ENCODE results near the gene P3R3URF.

Gene P3R3URF

GRCh38 chr1:46153732-46154131, 22.6 kb downstream of the P3R3URF start:
- H3K4me3 ChIP-seq (ENCODE audit: control insufficient read depth in 1 of 7, extremely low read depth in 1 of 7, insufficient read depth in 4 of 7, low read depth in 2 of 7, low read length in 6 of 7): no peak overlapping the region
- no peak for DNase-seq
- WGBS (ENCODE audit: insufficient coverage): 86% methylated on average over 1 of the region's 1 CpG
- ChIA-PET CTCF (no interaction called here), POLR2A (no interaction called here)
- H3K27ac ChIP-seq (ENCODE audit: insufficient read depth in 1 of 2, low read depth in 1 of 2, low read length in 2 of 2, poor library complexity in 1 of 2, severe bottlenecking in 2 of 2): no peak overlapping the region
- H3K27me3 ChIP-seq (replicated peaks in 2 of 5; ENCODE audit: control insufficient read depth in 4 of 5, insufficient read depth in 5 of 5, low read length in 4 of 5): no peaks in the 10 kb centered on the region
- no peaks in the 10 kb centered on the region for H3K4me1 ChIP-seq (ENCODE audit: control extremely low read depth in 1 of 4, control insufficient read depth in 4 of 4, insufficient read depth in 4 of 4, low read length in 3 of 4)
- no peaks in the 10 kb centered on the region for H3K9me3 ChIP-seq (ENCODE audit: control extremely low read depth in 1 of 5, control insufficient read depth in 4 of 5, insufficient read depth in 2 of 5, low read depth in 1 of 5, low read length in 4 of 5)
- no peaks in the 10 kb centered on the region for H3K36me3 ChIP-seq (ENCODE audit: control insufficient read depth in 4 of 4, insufficient read depth in 4 of 4, low read length in 3 of 4)

DNA sequence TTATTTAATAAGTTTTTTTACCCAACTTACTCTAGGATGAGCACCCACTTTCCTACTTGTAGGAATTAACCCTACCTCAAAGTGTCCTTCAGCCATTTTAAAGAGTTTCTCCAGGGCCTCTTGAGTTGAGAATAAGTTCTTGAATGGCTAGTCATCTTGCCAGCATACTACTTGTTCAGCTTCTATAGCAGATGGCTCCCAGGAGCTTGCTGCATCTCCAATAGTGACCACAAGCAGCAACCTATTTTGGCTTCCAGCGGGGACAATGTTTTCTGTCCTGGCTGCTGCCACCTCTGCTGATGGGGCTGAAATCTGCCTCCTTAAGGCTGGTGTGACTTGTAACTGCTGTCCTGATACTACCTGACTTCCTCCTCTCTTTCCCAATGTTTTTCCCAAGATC, 23.1 kb downstream of the P3R3URF start:
- CTCF ChIA-PET: no interaction called here
- H3K27ac ChIP-seq (ENCODE audit: insufficient read depth in 1 of 2, low read depth in 1 of 2, low read length in 2 of 2, poor library complexity in 1 of 2, severe bottlenecking in 2 of 2): no peak overlapping the region
- H3K27me3 ChIP-seq (replicated peaks in 2 of 5; ENCODE audit: control insufficient read depth in 4 of 5, insufficient read depth in 5 of 5, low read length in 4 of 5): peaks cover 0 to 2% (median 0%) of the 10 kb centered on the region in 5 experiments
- H3K36me3 ChIP-seq (ENCODE audit: control insufficient read depth in 4 of 4, insufficient read depth in 4 of 4, low read length in 3 of 4): no peaks in the 10 kb centered on the region
- 100% methylated on average over 1 of the region's 1 CpG for WGBS (ENCODE audit: insufficient coverage)
- H3K9me3 ChIP-seq (ENCODE audit: control extremely low read depth in 1 of 5, control insufficient read depth in 4 of 5, insufficient read depth in 2 of 5, low read depth in 1 of 5, low read length in 4 of 5): no peaks in the 10 kb centered on the region
- no peak overlapping the region for H3K4me3 ChIP-seq (ENCODE audit: control insufficient read depth in 1 of 7, extremely low read depth in 1 of 7, insufficient read depth in 4 of 7, low read depth in 2 of 7, low read length in 6 of 7)
- POLR2A ChIA-PET: no interaction called here
- H3K4me1 ChIP-seq (ENCODE audit: control extremely low read depth in 1 of 4, control insufficient read depth in 4 of 4, insufficient read depth in 4 of 4, low read length in 3 of 4): no peaks in the 10 kb centered on the region
- DNase-seq: no peak

DNA sequence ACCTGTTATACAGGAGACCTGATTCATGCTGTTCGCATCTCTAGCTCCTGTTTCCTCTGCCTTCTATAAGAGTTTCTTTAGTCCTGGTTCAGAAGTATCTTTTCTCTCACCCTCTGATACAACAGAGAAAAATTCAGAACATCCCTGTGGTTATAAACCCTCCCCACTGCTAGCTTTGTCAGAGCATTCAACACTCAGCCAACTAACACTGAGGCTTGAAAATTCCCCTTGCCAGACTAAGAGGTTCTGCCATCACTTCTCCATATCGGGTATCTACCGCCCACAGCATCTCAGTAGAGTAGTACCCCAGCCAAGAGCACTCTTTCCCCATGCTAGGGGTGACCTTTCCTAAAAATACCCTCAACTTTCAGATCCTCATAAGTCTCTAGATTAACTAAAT, 24.3 kb downstream of the P3R3URF start:
- WGBS (ENCODE audit: insufficient coverage): 100% methylated on average over 3 of the region's 3 CpGs
- CTCF ChIA-PET: no interaction called here
- Histone ChIP-seq H3K27ac (ENCODE audit: insufficient read depth in 1 of 2, low read depth in 1 of 2, low read length in 2 of 2, poor library complexity in 1 of 2, severe bottlenecking in 2 of 2) (no peak overlapping the region), H3K9me3 (ENCODE audit: control extremely low read depth in 1 of 5, control insufficient read depth in 4 of 5, insufficient read depth in 2 of 5, low read depth in 1 of 5, low read length in 4 of 5) (no peaks in the 10 kb centered on the region), H3K4me3 (ENCODE audit: control insufficient read depth in 1 of 7, extremely low read depth in 1 of 7, insufficient read depth in 4 of 7, low read depth in 2 of 7, low read length in 6 of 7) (no peak overlapping the region), H3K36me3 (ENCODE audit: control insufficient read depth in 4 of 4, insufficient read depth in 4 of 4, low read length in 3 of 4) (no peaks in the 10 kb centered on the region), H3K27me3 (replicated peaks in 2 of 5; ENCODE audit: control insufficient read depth in 4 of 5, insufficient read depth in 5 of 5, low read length in 4 of 5) (peaks cover 0 to 2% (median 0%) of the 10 kb centered on the region in 5 experiments), H3K4me1 (ENCODE audit: control extremely low read depth in 1 of 4, control insufficient read depth in 4 of 4, insufficient read depth in 4 of 4, low read length in 3 of 4) (no peaks in the 10 kb centered on the region)
- no peak for DNase-seq
- POLR2A ChIA-PET: no interaction called here

DNA sequence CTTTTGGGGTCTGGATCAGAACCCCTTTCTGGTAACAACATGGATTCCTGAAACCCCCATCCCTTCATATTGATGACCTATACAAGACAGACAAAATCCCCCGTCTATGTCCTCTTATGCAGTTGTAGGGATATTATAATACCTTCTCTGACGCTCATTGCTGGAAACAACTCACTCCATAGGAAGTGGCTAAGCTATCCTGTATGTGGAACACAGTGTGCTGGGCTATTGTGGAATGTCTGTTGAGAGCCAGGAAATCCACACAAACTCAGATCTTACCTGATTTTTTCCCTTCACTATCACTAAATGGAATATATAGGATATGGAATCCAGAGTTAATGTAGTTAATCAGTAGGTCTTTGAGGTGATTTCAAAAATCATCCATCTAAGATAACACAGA, 26.2 kb downstream of the P3R3URF start:
- peaks cover 0 to 6% (median 0%) of the 10 kb centered on the region in 5 experiments for H3K27me3 ChIP-seq (replicated peaks in 2 of 5; ENCODE audit: control insufficient read depth in 4 of 5, insufficient read depth in 5 of 5, low read length in 4 of 5)
- H3K36me3 ChIP-seq (ENCODE audit: control insufficient read depth in 4 of 4, insufficient read depth in 4 of 4, low read length in 3 of 4): no peaks in the 10 kb centered on the region
- POLR2A ChIA-PET: no interaction called here
- WGBS (ENCODE audit: insufficient coverage): no CpG with 5 or more reads among the region's 2 CpGs
- H3K9me3 ChIP-seq (ENCODE audit: control extremely low read depth in 1 of 5, control insufficient read depth in 4 of 5, insufficient read depth in 2 of 5, low read depth in 1 of 5, low read length in 4 of 5): no peaks in the 10 kb centered on the region
- CTCF ChIA-PET: no interaction called here
- no peaks in the 10 kb centered on the region for H3K4me1 ChIP-seq (ENCODE audit: control extremely low read depth in 1 of 4, control insufficient read depth in 4 of 4, insufficient read depth in 4 of 4, low read length in 3 of 4)
- no peak overlapping the region for H3K4me3 ChIP-seq (ENCODE audit: control insufficient read depth in 1 of 7, extremely low read depth in 1 of 7, insufficient read depth in 4 of 7, low read depth in 2 of 7, low read length in 6 of 7)
- DNase-seq: no peak
- no peak overlapping the region for H3K27ac ChIP-seq (ENCODE audit: insufficient read depth in 1 of 2, low read depth in 1 of 2, low read length in 2 of 2, poor library complexity in 1 of 2, severe bottlenecking in 2 of 2)

DNA sequence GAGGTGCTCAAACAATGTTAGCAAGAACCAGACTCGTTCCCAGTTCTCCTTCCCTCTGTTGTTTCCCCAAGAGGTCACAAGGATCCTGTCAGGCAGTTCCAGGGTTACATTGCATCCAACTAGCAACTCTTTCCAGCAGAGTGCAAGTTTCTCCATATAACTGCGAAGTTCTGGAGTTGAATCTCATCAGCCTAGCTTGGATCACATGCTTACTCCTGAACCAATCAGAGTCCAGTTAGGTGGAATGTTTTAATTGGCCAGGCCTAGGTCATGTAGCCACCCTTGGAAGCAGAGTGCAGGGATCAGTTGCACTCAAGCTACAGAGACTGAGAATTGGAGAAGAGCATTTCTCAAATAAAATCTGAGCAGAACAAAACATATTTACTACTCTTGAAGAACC, 28.0 kb downstream of the P3R3URF start:
- Histone ChIP-seq H3K4me3 (ENCODE audit: control insufficient read depth in 1 of 7, extremely low read depth in 1 of 7, insufficient read depth in 4 of 7, low read depth in 2 of 7, low read length in 6 of 7) (no peak overlapping the region), H3K9me3 (ENCODE audit: control extremely low read depth in 1 of 5, control insufficient read depth in 4 of 5, insufficient read depth in 2 of 5, low read depth in 1 of 5, low read length in 4 of 5) (no peaks in the 10 kb centered on the region), H3K27me3 (replicated peaks in 2 of 5; ENCODE audit: control insufficient read depth in 4 of 5, insufficient read depth in 5 of 5, low read length in 4 of 5) (peaks cover 0 to 6% (median 0%) of the 10 kb centered on the region in 5 experiments), H3K4me1 (ENCODE audit: control extremely low read depth in 1 of 4, control insufficient read depth in 4 of 4, insufficient read depth in 4 of 4, low read length in 3 of 4) (no peaks in the 10 kb centered on the region), H3K27ac (ENCODE audit: insufficient read depth in 1 of 2, low read depth in 1 of 2, low read length in 2 of 2, poor library complexity in 1 of 2, severe bottlenecking in 2 of 2) (no peak overlapping the region), H3K36me3 (ENCODE audit: control insufficient read depth in 4 of 4, insufficient read depth in 4 of 4, low read length in 3 of 4) (no peaks in the 10 kb centered on the region)
- no peak for DNase-seq
- ChIA-PET POLR2A (no interaction called here), CTCF (interaction anchor here (0.6 to 1.1 kb wide), 2 partner anchors 12 to 33 kb away, joined by 3 to 4 read pairs; no protein-coding TSS in a partner anchor)
- WGBS (ENCODE audit: insufficient coverage): 97% methylated on average over 2 of the region's 2 CpGs

GRCh38 chr1:46137916-46138315, 38.4 kb downstream of the P3R3URF start:
- WGBS (ENCODE audit: insufficient coverage): 100% methylated on average over 1 of the region's 3 CpGs
- POLR2A ChIA-PET: no interaction called here
- Histone ChIP-seq H3K27ac (ENCODE audit: insufficient read depth in 1 of 2, low read depth in 1 of 2, low read length in 2 of 2, poor library complexity in 1 of 2, severe bottlenecking in 2 of 2) (no peak overlapping the region), H3K4me1 (ENCODE audit: control extremely low read depth in 1 of 4, control insufficient read depth in 4 of 4, insufficient read depth in 4 of 4, low read length in 3 of 4) (peaks cover 3 to 10% (median 9%) of the 10 kb centered on the region in 4 experiments), H3K4me3 (ENCODE audit: control insufficient read depth in 1 of 7, extremely low read depth in 1 of 7, insufficient read depth in 4 of 7, low read depth in 2 of 7, low read length in 6 of 7) (no peak overlapping the region), H3K27me3 (replicated peaks in 2 of 5; ENCODE audit: control insufficient read depth in 4 of 5, insufficient read depth in 5 of 5, low read length in 4 of 5) (peaks cover 0 to 2% (median 0%) of the 10 kb centered on the region in 5 experiments), H3K9me3 (ENCODE audit: control extremely low read depth in 1 of 5, control insufficient read depth in 4 of 5, insufficient read depth in 2 of 5, low read depth in 1 of 5, low read length in 4 of 5) (no peaks in the 10 kb centered on the region), H3K36me3 (ENCODE audit: control insufficient read depth in 4 of 4, insufficient read depth in 4 of 4, low read length in 3 of 4) (no peaks in the 10 kb centered on the region)
- DNase-seq: no peak
- CTCF ChIA-PET: no interaction called here

- CTCF ChIA-PET: no interaction called here
- Histone ChIP-seq H3K27ac (ENCODE audit: insufficient read depth in 1 of 2, low read depth in 1 of 2, low read length in 2 of 2, poor library complexity in 1 of 2, severe bottlenecking in 2 of 2) (no peak overlapping the region), H3K9me3 (ENCODE audit: control extremely low read depth in 1 of 5, control insufficient read depth in 4 of 5, insufficient read depth in 2 of 5, low read depth in 1 of 5, low read length in 4 of 5) (no peaks in the 10 kb centered on the region), H3K27me3 (replicated peaks in 2 of 5; ENCODE audit: control insufficient read depth in 4 of 5, insufficient read depth in 5 of 5, low read length in 4 of 5) (peaks cover 0 to 6% (median 2%) of the 10 kb centered on the region in 5 experiments), H3K4me1 (ENCODE audit: control extremely low read depth in 1 of 4, control insufficient read depth in 4 of 4, insufficient read depth in 4 of 4, low read length in 3 of 4) (peaks cover 3 to 20% (median 18%) of the 10 kb centered on the region in 4 experiments), H3K4me3 (ENCODE audit: control insufficient read depth in 1 of 7, extremely low read depth in 1 of 7, insufficient read depth in 4 of 7, low read depth in 2 of 7, low read length in 6 of 7) (no peak overlapping the region), H3K36me3 (ENCODE audit: control insufficient read depth in 4 of 4, insufficient read depth in 4 of 4, low read length in 3 of 4) (no peaks in the 10 kb centered on the region)
- POLR2A ChIA-PET: no interaction called here
- no peak for DNase-seq
Measured at GRCh38 chr1:46136711-46137110, 39.6 kb downstream of the P3R3URF start.

Measured in common myeloid progenitor, CD34-positive (primary cell).